MG63 (cell line): Measurements from ENCODE around the gene TYW1. TPM values are rescaled to one million over a fixed set of nuclear protein-coding genes. Genes with fewer than 3 reads are reported as not detected.
A peak's percentile ranks its signal among the peaks of the same experiment; 100 is the strongest.
"Not testable (repeated sequence)": the region's sequence is repeated elsewhere in the genome, so short reads cannot be mapped to it uniquely, and the experiment has no call there.

Experiments
- DNase-seq: peaks from one replicate; pipeline ENCODE4 v3.0.0-alpha.2; 2020
- H3K27me3 ChIP-seq: fragments of 250-450 bp; sonication (Bioruptor Pico); 2 replicates; pipeline ENCODE4 v1.5.1; 2020; ENCODE audit warnings: mild to moderate bottlenecking, moderate library complexity
- H3K36me3 ChIP-seq: fragments of 250-450 bp; sonication (Bioruptor Pico); 2 replicates; pipeline ENCODE4 v1.5.1; 2020; ENCODE audit warnings: mild to moderate bottlenecking, moderate library complexity
- H3K4me3 ChIP-seq: fragments of 250-450 bp; sonication (Bioruptor Pico); 2 replicates; pipeline ENCODE4 v1.5.1; 2020; ENCODE audit warnings: mild to moderate bottlenecking, moderate library complexity
- H3K9me3 ChIP-seq: fragments of 250-450 bp; sonication (Bioruptor Pico); 2 replicates; pipeline ENCODE4 v1.5.1; 2020; ENCODE audit warnings: mild to moderate bottlenecking, moderate library complexity
- total RNA-seq: library from RNA; depleted of rRNA; stranded (reverse); fragments of >200 nt; shearing (Covaris generic); gene quantifications from 2 replicates; pipeline ENCODE4 v1.2.3, GENCODE V29; 2014; ENCODE audit warnings: low replicate concordance

The TYW1 gene
- total RNA-seq, 1 experiment from 2014 or later = 6.8 TPM

GRCh38 chr7:66974986-66975590 lies 21.5 kb upstream of the TYW1 start:
- Histone ChIP-seq H3K9me3 (no peaks in the 10 kb centered on the region), H3K4me3 (no peak overlapping the region), H3K27me3 (no peaks in the 10 kb centered on the region), H3K36me3 (no peaks in the 10 kb centered on the region)
- no peak for DNase-seq

GRCh38 chr7:66978312-66978711 lies 18.3 kb upstream of the TYW1 start:
- H3K9me3 ChIP-seq, DNase-seq, H3K27me3 ChIP-seq, H3K36me3 ChIP-seq, H3K4me3 ChIP-seq: not testable (repeated sequence)

GRCh38 chr7:66979013-66979412 lies 17.6 kb upstream of the TYW1 start:
- not testable (repeated sequence) for H3K4me3 ChIP-seq, DNase-seq, H3K36me3 ChIP-seq, H3K27me3 ChIP-seq, H3K9me3 ChIP-seq

- H3K36me3 ChIP-seq, H3K27me3 ChIP-seq, H3K4me3 ChIP-seq, DNase-seq, H3K9me3 ChIP-seq: not testable (repeated sequence)
Measured at GRCh38 chr7:66980336-66980735, 16.3 kb upstream of the TYW1 start.

GRCh38 chr7:66989552-66989951 lies 7.1 kb upstream of the TYW1 start:
- H3K4me3 ChIP-seq, DNase-seq, H3K9me3 ChIP-seq, H3K27me3 ChIP-seq: not testable (repeated sequence)
- peaks cover 16% of the 10 kb centered on the region for H3K36me3 ChIP-seq

GRCh38 chr7:66994051-66994450 lies 2.6 kb upstream of the TYW1 start:
- Histone ChIP-seq H3K36me3 (peaks cover 10% of the 10 kb centered on the region), H3K4me3 (peak overlapping the region; percentile 82)
- not testable (repeated sequence) for H3K27me3 ChIP-seq, H3K9me3 ChIP-seq, DNase-seq

- peak overlapping the region; percentile 82 for H3K4me3 ChIP-seq
- peak; percentile 67 for DNase-seq
- H3K36me3 ChIP-seq, H3K9me3 ChIP-seq, H3K27me3 ChIP-seq: not testable (repeated sequence)
Measured at GRCh38 chr7:66994691-66995049, 2.0 kb upstream of the TYW1 start.

GRCh38 chr7:66995050-66995776 lies 1.4 kb upstream of the TYW1 start, which contains the start of gene SBDS:
Gene SBDS (minus strand): TSS chr7:66995586. CDS start chr7:66995417, 169 bp downstream.
- H3K4me3 ChIP-seq = peak within 1 kb of the TSS; percentile 82
- H3K36me3 ChIP-seq, H3K27me3 ChIP-seq, H3K9me3 ChIP-seq: not testable (repeated sequence)
- peak; percentile 90 for DNase-seq

GRCh38 chr7:67000601-67001258 lies 4.1 kb downstream of the TYW1 start:
- H3K9me3 ChIP-seq = not testable (repeated sequence)

GRCh38 chr7:67004145-67004544 lies 7.5 kb downstream of the TYW1 start:
- not testable (repeated sequence) for H3K27me3 ChIP-seq, DNase-seq

More at GRCh38 chr7:67000601-67001258, 4.1 kb downstream of the TYW1 start:
- not testable (repeated sequence) for H3K27me3 ChIP-seq, DNase-seq, H3K36me3 ChIP-seq, H3K4me3 ChIP-seq

GRCh38 chr7:67006965-67007364 lies 10.3 kb downstream of the TYW1 start:
- no peak for DNase-seq
- H3K36me3 ChIP-seq = no peaks in the 10 kb centered on the region
- H3K9me3 ChIP-seq = no peaks in the 10 kb centered on the region
- no peaks in the 10 kb centered on the region for H3K27me3 ChIP-seq
- no peak overlapping the region for H3K4me3 ChIP-seq

More at GRCh38 chr7:67004145-67004544, 7.5 kb downstream of the TYW1 start:
- not testable (repeated sequence) for H3K9me3 ChIP-seq, H3K36me3 ChIP-seq, H3K4me3 ChIP-seq

- Histone ChIP-seq H3K9me3 (no peaks in the 10 kb centered on the region), H3K4me3 (no peak overlapping the region), H3K36me3 (no peaks in the 10 kb centered on the region), H3K27me3 (no peaks in the 10 kb centered on the region)
- DNase-seq = no peak
Measured at GRCh38 chr7:67008260-67008659, 11.6 kb downstream of the TYW1 start.

- not testable (repeated sequence) for H3K9me3 ChIP-seq, H3K27me3 ChIP-seq, H3K36me3 ChIP-seq, H3K4me3 ChIP-seq, DNase-seq
Measured at GRCh38 chr7:67009677-67010076, 13.0 kb downstream of the TYW1 start.

GRCh38 chr7:67014076-67014622 lies 17.5 kb downstream of the TYW1 start:
- not testable (repeated sequence) for H3K36me3 ChIP-seq, H3K27me3 ChIP-seq, DNase-seq, H3K4me3 ChIP-seq, H3K9me3 ChIP-seq

GRCh38 chr7:67017971-67018370 lies 21.3 kb downstream of the TYW1 start:
- not testable (repeated sequence) for DNase-seq, H3K36me3 ChIP-seq

GRCh38 chr7:67018940-67019339 lies 22.3 kb downstream of the TYW1 start:
- Histone ChIP-seq H3K4me3 (no peak overlapping the region), H3K27me3 (no peaks in the 10 kb centered on the region), H3K36me3 (peaks cover 5% of the 10 kb centered on the region; the same call in 1 of the 2 replicates), H3K9me3 (no peaks in the 10 kb centered on the region)
- DNase-seq = no peak

More at GRCh38 chr7:67017971-67018370, 21.3 kb downstream of the TYW1 start:
- not testable (repeated sequence) for H3K9me3 ChIP-seq, H3K27me3 ChIP-seq, H3K4me3 ChIP-seq
